Measurements from ENCODE around the gene LUZP2.

Gene LUZP2

GRCh38 chr11:24636291-24636629, 139.4 kb downstream of the LUZP2 start:
- no peak for DNase-seq

GRCh38 chr11:24637520-24637919, 140.7 kb downstream of the LUZP2 start:
- no peak for DNase-seq

- DNase-seq, result no peak
Measured at GRCh38 chr11:24642648-24643047, 145.8 kb downstream of the LUZP2 start.

- DNase-seq, result no peak
Measured at GRCh38 chr11:24645563-24645962, 148.7 kb downstream of the LUZP2 start.

- DNase-seq, result no peak
Measured at GRCh38 chr11:24651873-24652272, 155.0 kb downstream of the LUZP2 start.

- DNase-seq, result no peak
Measured at GRCh38 chr11:24653901-24654300, 157.0 kb downstream of the LUZP2 start.

- DNase-seq, result no peak
Measured at GRCh38 chr11:24661331-24661730, 164.5 kb downstream of the LUZP2 start.

GRCh38 chr11:24664399-24664798, 167.5 kb downstream of the LUZP2 start:
- no peak for DNase-seq

GRCh38 chr11:24667353-24667968, 170.6 kb downstream of the LUZP2 start:
- DNase-seq, result no peak

- no peak for DNase-seq
Measured at GRCh38 chr11:24678703-24679348, 182.0 kb downstream of the LUZP2 start.

- DNase-seq, result no peak
Measured at GRCh38 chr11:24679821-24680351, 183.0 kb downstream of the LUZP2 start.

GRCh38 chr11:24683583-24683982, 186.7 kb downstream of the LUZP2 start:
- no peak for DNase-seq

- no peak for DNase-seq
Measured at GRCh38 chr11:24685821-24686220, 189.0 kb downstream of the LUZP2 start.

- no peak for DNase-seq
Measured at GRCh38 chr11:24687531-24688147, 190.8 kb downstream of the LUZP2 start.

GRCh38 chr11:24688981-24689380, 192.1 kb downstream of the LUZP2 start:
- DNase-seq, result no peak

GRCh38 chr11:24697522-24698111, 200.8 kb downstream of the LUZP2 start:
- no peak for DNase-seq

GRCh38 chr11:24704716-24705115, 207.9 kb downstream of the LUZP2 start:
- DNase-seq, result no peak

GRCh38 chr11:24705474-24705873, 208.6 kb downstream of the LUZP2 start:
- DNase-seq, result no peak

- no peak for DNase-seq
Measured at GRCh38 chr11:24708616-24709015, 211.8 kb downstream of the LUZP2 start.

GRCh38 chr11:24709928-24710565, 213.2 kb downstream of the LUZP2 start:
- no peak for DNase-seq

GRCh38 chr11:24714601-24715000, 217.7 kb downstream of the LUZP2 start:
- no peak for DNase-seq

GRCh38 chr11:24716403-24716802, 219.6 kb downstream of the LUZP2 start:
- no peak for DNase-seq

GRCh38 chr11:24723231-24723630, 226.4 kb downstream of the LUZP2 start:
- no peak for DNase-seq

Measured in stimulated activated CD4-positive, alpha-beta T cell treated with anti-CD3 and anti-CD28 coated beads, Interleukin-4, amount 100 ng/mL, for 24 hours (primary cell).